ENCODE results near the gene SLC35E3. TPM values are rescaled to one million over a fixed set of nuclear protein-coding genes. Genes with fewer than 3 reads are reported as not detected.

Gene SLC35E3
- polyA plus RNA-seq, 2 of the 4 experiments (the other 2 are of a cell fraction) = 5.1 to 22.1 TPM

GRCh38 chr12:68808388-68809189 lies 62.6 kb downstream of the SLC35E3 start (continued):
- TF ChIP-seq CTCF (IDR thresholded peaks at IDR 0.05) = no peak
- TF ChIP-seq MAZ (IDR thresholded peaks at IDR 0.05; ENCODE audit: borderline replicate concordance, low read depth, low read length) = no peak
- TF ChIP-seq RNF2 (IDR thresholded peaks at IDR 0.05; ENCODE audit: borderline replicate concordance, low read depth) = no peak
- no peak for TF ChIP-seq FOSL2 (IDR thresholded peaks at IDR 0.05)
- TF ChIP-seq FOSL2 (CRISPR knock-in tag; IDR thresholded peaks at IDR 0.05) = no peak; the same call in 1 of the 2 replicates
- peak; percentile 61 for TF ChIP-seq MAFK (IDR thresholded peaks at IDR 0.05; ENCODE audit: partially characterized antibody)

GRCh38 chr12:68809190-68810026 lies 63.4 kb downstream of the SLC35E3 start:
- CTCF ChIA-PET = interaction anchor here (1.3 to 2.9 kb wide), 4 partner anchors 8 to 20 kb away, joined by 3 to 19 read pairs (median 8); no protein-coding TSS in a partner anchor
- WGBS (ENCODE audit: missing lambda C conversion rate) = 58% methylated on average over 12 of the region's 12 CpGs
- Histone ChIP-seq H3K9me3 (no peaks in the 10 kb centered on the region), H3K4me1 (peaks cover 41% of the 10 kb centered on the region), H3K4me3 (peak overlapping the region; percentile 88), H3K4me2 (peak overlapping the region; percentile 76), H3K27ac (peak overlapping the region; percentile 97)
- POLR2A ChIA-PET = interaction anchor here (0.5 to 2.7 kb wide), 11 partner anchors 8 to 438 kb away, joined by 3 to 45 read pairs (median 3); partner anchors contain the start of genes NUP107 and SLC35E3
- DNase-seq (ENCODE audit: low read depth in 1 of 2, low spot score in 1 of 2) (peak in 1 of 2 experiments; percentile 23), FAIRE-seq (no peak), ATAC-seq (peak; percentile 5; a peak in 5 of 6 replicates)
- TF ChIP-seq HDAC2 (IDR thresholded peaks at IDR 0.05) = peak; percentile 85; the same call in 1 of the 2 replicates
- no peak for TF ChIP-seq CBX8 (IDR thresholded peaks at IDR 0.05)
- no peak for TF ChIP-seq E2F6 (IDR thresholded peaks at IDR 0.05; ENCODE audit: borderline replicate concordance, low read depth)
- TF ChIP-seq CTCF (IDR thresholded peaks at IDR 0.05) = no peak
- TF ChIP-seq EHMT2 (IDR thresholded peaks at IDR 0.05; ENCODE audit: low read depth) = no peak
- no peak for TF ChIP-seq RNF2 (IDR thresholded peaks at IDR 0.05; ENCODE audit: borderline replicate concordance, low read depth)
- no peak for TF ChIP-seq MAFK (IDR thresholded peaks at IDR 0.05; ENCODE audit: partially characterized antibody)
- TF ChIP-seq PBX3 (IDR thresholded peaks at IDR 0.05) = no peak
- TF ChIP-seq HOXB5 (CRISPR knock-in tag; IDR thresholded peaks at IDR 0.05) = 0 out of 2 replicates have a peak, but pooled peaks have one; percentile 36
- TF ChIP-seq JUN (IDR thresholded peaks at IDR 0.05) = peak in 1 of 2 experiments; percentile 12; a peak in 2 of 5 replicates
- no peak for TF ChIP-seq PHF8 (IDR thresholded peaks at IDR 0.05; ENCODE audit: borderline replicate concordance, low read depth)
- no peak for TF ChIP-seq RFX5 (IDR thresholded peaks at IDR 0.05)
- TF ChIP-seq ATOH8 (CRISPR knock-in tag; IDR thresholded peaks at IDR 0.05; ENCODE audit: low read depth) = no peak
- no peak for TF ChIP-seq BHLHE40 (IDR thresholded peaks at IDR 0.05; ENCODE audit: low read depth, low read length)
- TF ChIP-seq NR3C1 (IDR thresholded peaks at IDR 0.05) = no peak
- TF ChIP-seq ZNF302 (CRISPR knock-in tag; IDR thresholded peaks at IDR 0.05) = no peak
- 0 out of 4 replicates have a peak, but pooled peaks of 1 of the 2 experiments have one; percentile 13 for TF ChIP-seq CEBPB (IDR thresholded peaks at IDR 0.05)
- no peak for TF ChIP-seq CHD2 (IDR thresholded peaks at IDR 0.05; ENCODE audit: low read length, partially characterized antibody)

Data from A549 (cell line).